Measurements from ENCODE around the gene ALG1. TPM values are rescaled to one million over a fixed set of nuclear protein-coding genes. Genes with fewer than 3 reads are reported as not detected.
A peak's percentile ranks its signal among the peaks of the same experiment; 100 is the strongest.

Gene ALG1
- total and polyA plus RNA-seq, 2 of the 13 experiments (the other 11 are each of a cell fraction or from before 2014, with no cell fraction given): 43.3 to 75.6 TPM

DNA sequence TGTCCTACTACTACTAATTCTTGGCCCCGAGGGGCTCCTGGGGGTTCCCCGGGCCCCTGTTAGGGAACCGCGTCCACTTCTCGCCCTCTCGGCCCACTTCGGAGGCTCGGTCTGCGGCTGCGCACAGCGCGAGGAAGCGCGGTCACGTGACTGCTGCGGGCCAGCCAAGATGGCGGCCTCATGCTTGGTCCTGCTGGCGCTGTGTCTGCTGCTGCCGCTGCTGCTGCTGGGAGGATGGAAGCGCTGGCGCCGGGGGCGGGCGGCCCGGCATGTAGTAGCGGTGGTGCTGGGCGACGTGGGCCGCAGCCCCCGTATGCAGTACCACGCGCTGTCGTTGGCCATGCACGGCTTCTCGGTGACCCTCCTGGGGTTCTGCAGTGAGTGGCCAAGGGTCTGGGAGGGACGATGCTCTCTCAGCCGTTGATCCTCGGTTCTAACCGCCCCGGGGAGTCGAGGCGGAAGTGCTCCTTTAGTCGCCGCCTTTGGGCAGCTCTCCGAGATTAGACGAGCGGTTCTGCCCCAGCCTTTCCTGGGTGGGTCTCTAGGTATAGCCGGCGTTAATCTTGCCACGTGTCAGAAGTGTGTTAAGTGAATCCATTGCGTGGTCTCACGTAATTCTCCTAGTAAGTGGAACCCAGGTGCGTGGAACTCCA is at the start of gene ALG1 (continued):
- TF ChIP-seq NCOA1 (CRISPR knock-in tag; IDR thresholded peaks at IDR 0.05): 0 out of 2 replicates have a peak, but pooled peaks have one; percentile 85
- peak; percentile 80 for TF ChIP-seq TBL1XR1 (IDR thresholded peaks at IDR 0.05; ENCODE audit: borderline replicate concordance, low read length, partially characterized antibody)
- TF ChIP-seq, protein P1, sequence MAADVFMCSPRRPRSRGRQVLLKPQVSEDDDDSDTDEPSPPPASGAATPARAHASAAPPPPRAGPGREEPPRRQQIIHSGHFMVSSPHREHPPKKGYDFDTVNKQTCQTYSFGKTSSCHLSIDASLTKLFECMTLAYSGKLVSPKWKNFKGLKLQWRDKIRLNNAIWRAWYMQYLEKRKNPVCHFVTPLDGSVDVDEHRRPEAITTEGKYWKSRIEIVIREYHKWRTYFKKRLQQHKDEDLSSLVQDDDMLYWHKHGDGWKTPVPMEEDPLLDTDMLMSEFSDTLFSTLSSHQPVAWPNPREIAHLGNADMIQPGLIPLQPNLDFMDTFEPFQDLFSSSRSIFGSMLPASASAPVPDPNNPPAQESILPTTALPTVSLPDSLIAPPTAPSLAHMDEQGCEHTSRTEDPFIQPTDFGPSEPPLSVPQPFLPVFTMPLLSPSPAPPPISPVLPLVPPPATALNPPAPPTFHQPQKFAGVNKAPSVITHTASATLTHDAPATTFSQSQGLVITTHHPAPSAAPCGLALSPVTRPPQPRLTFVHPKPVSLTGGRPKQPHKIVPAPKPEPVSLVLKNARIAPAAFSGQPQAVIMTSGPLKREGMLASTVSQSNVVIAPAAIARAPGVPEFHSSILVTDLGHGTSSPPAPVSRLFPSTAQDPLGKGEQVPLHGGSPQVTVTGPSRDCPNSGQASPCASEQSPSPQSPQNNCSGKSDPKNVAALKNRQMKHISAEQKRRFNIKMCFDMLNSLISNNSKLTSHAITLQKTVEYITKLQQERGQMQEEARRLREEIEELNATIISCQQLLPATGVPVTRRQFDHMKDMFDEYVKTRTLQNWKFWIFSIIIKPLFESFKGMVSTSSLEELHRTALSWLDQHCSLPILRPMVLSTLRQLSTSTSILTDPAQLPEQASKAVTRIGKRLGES (CRISPR knock-in tag; IDR thresholded peaks at IDR 0.05; ENCODE audit: borderline replicate concordance): no peak
- no peak for TF ChIP-seq HNF1B (CRISPR knock-in tag; IDR thresholded peaks at IDR 0.05)
- peak; percentile 81; the same call in 1 of the 2 replicates for TF ChIP-seq LBX2 (CRISPR knock-in tag; IDR thresholded peaks at IDR 0.05; ENCODE audit: borderline replicate concordance)
- 0 out of 2 replicates have a peak, but pooled peaks have one; percentile 11 for TF ChIP-seq RFX3 (CRISPR knock-in tag; IDR thresholded peaks at IDR 0.05)
- peak; percentile 87 for TF ChIP-seq KDM4B (CRISPR knock-in tag; IDR thresholded peaks at IDR 0.05)
- TF ChIP-seq ZNF10 (CRISPR knock-in tag; IDR thresholded peaks at IDR 0.05; ENCODE audit: borderline replicate concordance, low read depth): no peak
- no peak; the same call in 1 of the 2 replicates for TF ChIP-seq ZNF484 (CRISPR knock-in tag; IDR thresholded peaks at IDR 0.05; ENCODE audit: borderline replicate concordance, low read depth)
- TF ChIP-seq JARID2 (CRISPR knock-in tag; IDR thresholded peaks at IDR 0.05; ENCODE audit: insufficient replicate concordance): peak; percentile 65
- peak; percentile 90 for TF ChIP-seq KLF15 (CRISPR knock-in tag; IDR thresholded peaks at IDR 0.05; ENCODE audit: borderline replicate concordance)
- no peak for TF ChIP-seq PHB2 (IDR thresholded peaks at IDR 0.05; ENCODE audit: partially characterized antibody)
- TF ChIP-seq ZNF282 (IDR thresholded peaks at IDR 0.05; ENCODE audit: partially characterized antibody): no peak
- peak; percentile 25; the same call in 1 of the 2 replicates for TF ChIP-seq ZBTB39 (CRISPR knock-in tag; IDR thresholded peaks at IDR 0.05)
- 0 out of 2 replicates have a peak, but pooled peaks have one; percentile 82 for TF ChIP-seq ZNF20 (CRISPR knock-in tag; IDR thresholded peaks at IDR 0.05)
- TF ChIP-seq, protein P2, sequence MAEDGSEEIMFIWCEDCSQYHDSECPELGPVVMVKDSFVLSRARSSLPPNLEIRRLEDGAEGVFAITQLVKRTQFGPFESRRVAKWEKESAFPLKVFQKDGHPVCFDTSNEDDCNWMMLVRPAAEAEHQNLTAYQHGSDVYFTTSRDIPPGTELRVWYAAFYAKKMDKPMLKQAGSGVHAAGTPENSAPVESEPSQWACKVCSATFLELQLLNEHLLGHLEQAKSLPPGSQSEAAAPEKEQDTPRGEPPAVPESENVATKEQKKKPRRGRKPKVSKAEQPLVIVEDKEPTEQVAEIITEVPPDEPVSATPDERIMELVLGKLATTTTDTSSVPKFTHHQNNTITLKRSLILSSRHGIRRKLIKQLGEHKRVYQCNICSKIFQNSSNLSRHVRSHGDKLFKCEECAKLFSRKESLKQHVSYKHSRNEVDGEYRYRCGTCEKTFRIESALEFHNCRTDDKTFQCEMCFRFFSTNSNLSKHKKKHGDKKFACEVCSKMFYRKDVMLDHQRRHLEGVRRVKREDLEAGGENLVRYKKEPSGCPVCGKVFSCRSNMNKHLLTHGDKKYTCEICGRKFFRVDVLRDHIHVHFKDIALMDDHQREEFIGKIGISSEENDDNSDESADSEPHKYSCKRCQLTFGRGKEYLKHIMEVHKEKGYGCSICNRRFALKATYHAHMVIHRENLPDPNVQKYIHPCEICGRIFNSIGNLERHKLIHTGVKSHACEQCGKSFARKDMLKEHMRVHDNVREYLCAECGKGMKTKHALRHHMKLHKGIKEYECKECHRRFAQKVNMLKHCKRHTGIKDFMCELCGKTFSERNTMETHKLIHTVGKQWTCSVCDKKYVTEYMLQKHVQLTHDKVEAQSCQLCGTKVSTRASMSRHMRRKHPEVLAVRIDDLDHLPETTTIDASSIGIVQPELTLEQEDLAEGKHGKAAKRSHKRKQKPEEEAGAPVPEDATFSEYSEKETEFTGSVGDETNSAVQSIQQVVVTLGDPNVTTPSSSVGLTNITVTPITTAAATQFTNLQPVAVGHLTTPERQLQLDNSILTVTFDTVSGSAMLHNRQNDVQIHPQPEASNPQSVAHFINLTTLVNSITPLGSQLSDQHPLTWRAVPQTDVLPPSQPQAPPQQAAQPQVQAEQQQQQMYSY (CRISPR knock-in tag; IDR thresholded peaks at IDR 0.05): peak; percentile 42; the same call in 1 of the 2 replicates
- TF ChIP-seq ZNF331 (CRISPR knock-in tag; IDR thresholded peaks at IDR 0.05): peak; percentile 96
- TF ChIP-seq HCFC1 (IDR thresholded peaks at IDR 0.05; ENCODE audit: low read depth, low read length): peak; percentile 38; the same call in 1 of the 2 replicates
